Right lung (tissue), 5 donors: ENCODE results near the gene MYO18A. TPM values are rescaled to one million over a fixed set of nuclear protein-coding genes. Genes with fewer than 3 reads are reported as not detected.
A peak's percentile ranks its signal among the peaks of the same experiment; 100 is the strongest.

ENCODE experiments used
- DNase-seq, 2 donors: peaks; one replicate each; pipeline ENCODE4 v3.0.0-alpha.2; 2013
- polyA plus RNA-seq, 5 donors: library from polyadenylated mRNA; unstranded; fragments of 120-200 nt; gene quantifications; one replicate each; pipeline versions ENCODE4 v1.2.1 to v1.2.3, GENCODE V29; 2013; ENCODE audit warnings: inconsistent platforms in 1 of 5, low replicate concordance in 1 of 5; ENCODE audit not compliant: insufficient read length in 5 of 5, insufficient read depth in 1 of 5

The MYO18A gene
- polyA plus RNA-seq, 5 donors: 34.2 to 45.8 (median 38.0) TPM

- no peak for DNase-seq
Observed at GRCh38 chr17:29126268-29126930, 53.8 kb downstream of the MYO18A start.

DNA sequence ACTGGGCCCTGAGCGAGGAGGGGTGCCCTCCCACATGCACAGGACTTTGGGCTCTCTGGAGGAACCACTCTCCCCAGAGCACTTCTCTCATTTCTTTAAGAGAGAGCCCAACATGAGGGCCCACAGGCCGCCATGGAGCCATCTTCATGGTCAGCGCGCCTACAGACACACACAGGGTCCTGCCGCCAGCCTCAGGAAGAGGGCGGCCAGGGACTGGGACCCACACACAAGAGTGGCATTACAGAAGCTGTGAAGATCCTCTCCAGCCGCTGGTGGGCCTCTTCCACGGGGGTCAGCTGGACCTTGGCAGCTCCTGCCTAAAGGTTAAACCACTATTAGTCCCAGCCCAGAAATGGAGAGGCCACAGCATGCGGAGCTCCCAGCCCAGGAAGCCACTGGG lies 54.5 kb downstream of the MYO18A start:
- no peak for DNase-seq

DNA sequence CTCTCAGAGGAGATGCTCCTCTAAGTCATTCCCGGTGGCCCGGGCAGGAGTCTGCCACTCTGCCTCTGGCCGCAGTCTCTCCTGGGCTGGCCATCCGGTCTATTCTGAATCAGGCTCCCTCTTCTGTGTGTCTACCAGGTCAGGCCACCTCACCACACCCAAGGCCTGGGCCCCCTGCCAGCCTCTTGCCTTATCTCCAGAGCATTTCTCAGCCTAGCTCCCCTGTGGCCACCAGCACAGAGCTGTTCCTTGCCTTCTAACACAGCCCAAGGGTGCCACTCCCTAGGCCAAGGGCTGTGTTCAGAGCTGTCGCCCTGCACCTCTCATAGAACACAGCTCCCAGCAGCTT lies 55.3 kb downstream of the MYO18A start:
- DNase-seq: no peak

DNA sequence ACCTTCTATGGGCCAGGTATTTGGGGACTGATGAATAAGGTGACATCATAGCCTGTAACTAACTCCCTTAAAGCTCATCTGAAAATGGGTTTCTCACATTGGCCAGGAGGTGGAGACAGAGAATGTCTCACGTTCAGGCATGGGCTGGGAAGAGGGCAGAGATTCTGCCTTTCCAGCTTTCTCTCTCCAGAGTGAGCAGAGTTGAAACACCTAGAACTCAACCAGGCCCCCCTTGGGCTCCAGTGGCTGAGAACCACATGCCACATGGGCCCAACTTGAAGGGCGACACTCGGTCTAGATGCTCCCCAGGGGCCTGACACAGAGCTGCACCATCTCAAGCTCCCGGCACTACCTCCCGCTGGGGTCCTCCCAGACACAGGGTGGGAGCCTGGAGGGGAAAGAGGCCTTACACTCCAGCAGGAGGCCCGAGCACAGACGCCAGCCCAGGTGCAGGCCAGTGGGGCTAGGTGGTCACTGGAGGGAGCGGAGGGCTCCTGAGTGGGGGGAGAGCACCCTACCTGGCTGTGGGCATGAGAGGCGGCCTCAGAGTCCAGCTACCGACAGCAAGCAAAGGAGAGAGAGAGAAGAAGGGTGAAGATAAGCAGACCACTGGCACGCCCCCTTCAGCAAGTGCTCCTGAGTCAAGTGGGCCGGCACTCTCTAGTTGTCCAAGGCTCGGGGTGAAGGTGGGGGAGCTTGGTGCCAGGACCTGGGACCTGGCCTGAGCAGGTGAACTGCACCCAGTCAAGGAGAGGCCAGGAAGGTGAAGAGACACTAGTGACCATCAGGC lies 55.9 kb downstream of the MYO18A start:
- DNase-seq: peak; percentile 32 to 46

DNA sequence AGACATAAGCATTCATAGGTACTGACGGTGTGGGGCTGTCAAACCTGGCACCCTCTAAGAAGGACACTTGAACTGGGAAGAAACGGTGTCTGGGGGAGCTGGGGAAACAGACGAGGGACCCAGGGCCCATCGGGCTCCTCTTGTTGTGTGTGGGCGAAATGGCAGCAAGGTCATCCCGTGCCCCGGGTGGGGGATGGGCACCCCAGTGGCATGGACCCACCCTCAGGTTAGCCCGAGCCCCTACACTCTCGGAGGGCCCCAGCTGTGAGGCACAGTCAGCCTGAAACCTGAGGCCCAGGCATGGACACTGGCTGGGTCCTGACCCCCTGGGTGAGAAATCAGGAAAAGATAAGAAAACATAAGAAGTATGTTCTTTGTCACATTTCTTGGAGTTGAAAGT lies 57.1 kb downstream of the MYO18A start:
- no peak for DNase-seq

GRCh38 chr17:29121442-29121841 lies 58.8 kb downstream of the MYO18A start:
- DNase-seq: no peak

DNA sequence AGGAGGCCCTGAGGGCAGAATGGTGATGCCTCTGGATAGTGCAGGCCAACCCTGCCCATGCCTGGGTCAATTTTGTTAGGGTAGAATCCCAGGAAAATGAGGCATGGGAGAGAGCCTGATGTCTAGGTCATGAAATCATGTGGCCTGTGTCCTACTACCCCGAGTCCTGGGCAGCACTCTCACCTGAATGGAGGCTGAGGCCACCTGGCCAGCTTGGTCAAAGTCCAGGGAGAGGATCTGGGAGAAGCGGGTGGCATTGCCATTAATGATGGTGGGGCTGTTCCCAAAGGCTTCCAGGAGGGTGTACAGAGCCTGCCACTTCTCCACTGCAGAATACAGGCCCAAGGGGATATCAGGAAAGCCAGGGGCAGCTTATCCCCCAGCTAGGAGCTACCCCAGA lies 59.8 kb downstream of the MYO18A start:
- DNase-seq: no peak

- DNase-seq: no peak
Observed at GRCh38 chr17:29119265-29119664, 60.9 kb downstream of the MYO18A start.

DNA sequence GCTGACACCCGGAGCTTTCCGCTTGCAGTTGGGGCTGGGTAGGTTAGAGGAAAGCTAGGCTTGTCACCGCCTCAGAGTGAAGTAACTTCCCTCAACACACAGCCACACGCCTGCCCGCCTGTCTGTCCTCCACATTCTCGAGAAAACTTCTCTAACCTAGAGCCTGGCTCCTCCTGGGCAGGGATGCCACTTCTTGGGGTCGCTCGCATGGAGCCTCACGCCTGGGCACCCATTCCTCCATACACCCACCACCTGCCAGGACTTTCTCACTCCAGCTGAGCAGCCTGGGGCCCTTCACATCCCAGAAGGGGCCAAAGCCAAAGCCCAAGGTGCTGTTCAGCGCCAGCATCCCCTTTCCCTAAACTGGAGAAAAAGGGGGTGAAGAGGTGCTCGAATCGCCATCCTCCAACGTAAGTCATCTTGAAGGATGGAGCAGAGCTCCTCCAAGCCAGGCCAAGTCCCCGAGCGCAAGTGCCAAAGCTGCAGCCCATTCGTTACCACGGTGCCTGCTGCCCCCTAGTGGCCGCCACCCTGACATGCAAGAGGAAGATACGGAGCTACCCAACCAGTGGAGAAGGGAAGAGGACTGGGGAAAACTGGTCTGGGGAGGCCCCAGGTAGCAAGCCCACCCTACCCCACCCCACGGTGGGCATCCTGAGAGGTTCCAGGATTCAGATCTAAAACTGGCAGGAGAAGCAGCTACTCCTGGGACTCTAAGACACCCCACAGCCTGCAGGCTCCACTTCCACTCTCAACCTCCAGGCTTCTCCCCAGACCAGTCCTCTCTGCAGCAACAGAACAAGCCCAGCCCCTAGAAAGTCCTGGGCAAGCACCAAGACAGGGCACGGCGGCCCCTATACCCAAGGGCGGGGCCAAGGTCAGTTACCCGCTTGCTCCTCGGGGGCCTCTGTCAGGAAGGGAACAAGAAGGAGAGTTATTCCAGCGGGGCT lies 63.1 kb downstream of the MYO18A start:
- peak; percentile 29 to 40 for DNase-seq

DNA sequence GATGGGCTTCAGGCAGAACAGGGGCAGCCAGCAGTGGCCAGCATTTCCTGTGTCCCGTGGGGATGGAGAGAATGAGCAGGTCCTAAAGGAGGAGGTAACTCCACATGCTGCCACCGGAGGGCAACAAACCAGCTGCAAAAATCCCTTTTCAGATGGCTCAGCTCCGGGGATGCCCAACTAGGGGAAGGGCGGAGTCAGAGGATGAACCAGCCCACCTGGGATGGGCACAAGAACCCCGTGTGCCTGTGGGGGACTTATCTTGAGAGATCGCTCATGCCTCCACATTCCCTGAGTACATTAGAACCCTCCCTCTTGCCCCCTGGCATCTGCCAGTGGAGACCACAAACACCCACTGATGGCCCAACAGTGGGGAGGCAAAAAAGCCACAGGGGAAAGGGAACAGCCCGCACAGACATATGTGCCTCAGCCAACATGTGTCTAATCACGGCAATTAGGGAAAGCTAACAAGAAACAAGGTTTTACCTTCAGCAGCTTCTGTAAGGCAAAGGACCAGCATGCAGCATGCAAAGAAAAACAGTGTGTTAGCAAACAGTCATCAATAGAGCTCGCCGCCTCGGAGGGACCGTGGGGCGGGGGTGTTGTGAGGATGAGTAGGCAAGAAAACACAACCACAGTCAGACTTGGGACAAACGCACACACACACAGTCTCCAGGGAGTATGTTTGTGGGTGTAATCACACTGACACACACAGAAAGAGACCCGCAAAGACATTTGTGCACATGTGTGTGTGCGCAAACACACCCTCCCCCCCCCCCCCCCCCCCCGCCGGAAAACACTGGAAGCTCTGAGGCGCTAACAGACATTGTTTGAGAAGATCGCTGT lies 64.0 kb downstream of the MYO18A start:
- no peak for DNase-seq

GRCh38 chr17:29115435-29115834 lies 64.8 kb downstream of the MYO18A start:
- no peak for DNase-seq

DNA sequence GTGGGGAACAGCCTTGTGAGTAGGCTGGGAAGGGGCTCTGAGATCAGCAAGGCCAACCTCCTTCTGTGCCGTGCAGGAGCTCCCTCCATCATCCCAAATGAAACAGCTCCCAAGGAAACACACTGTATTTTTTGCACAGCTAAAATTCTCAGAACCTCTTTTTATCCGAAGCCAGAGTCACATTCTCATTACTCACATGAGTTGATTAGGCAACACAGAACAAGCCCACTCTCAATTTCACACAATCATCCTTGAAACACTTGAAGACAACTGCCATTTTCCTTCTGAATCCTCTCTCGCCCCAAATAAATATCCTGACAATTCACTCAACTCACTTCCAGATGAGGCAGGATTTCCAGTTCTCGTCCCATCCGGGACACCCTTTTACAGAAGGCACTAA lies 66.1 kb downstream of the MYO18A start:
- DNase-seq: no peak

DNA sequence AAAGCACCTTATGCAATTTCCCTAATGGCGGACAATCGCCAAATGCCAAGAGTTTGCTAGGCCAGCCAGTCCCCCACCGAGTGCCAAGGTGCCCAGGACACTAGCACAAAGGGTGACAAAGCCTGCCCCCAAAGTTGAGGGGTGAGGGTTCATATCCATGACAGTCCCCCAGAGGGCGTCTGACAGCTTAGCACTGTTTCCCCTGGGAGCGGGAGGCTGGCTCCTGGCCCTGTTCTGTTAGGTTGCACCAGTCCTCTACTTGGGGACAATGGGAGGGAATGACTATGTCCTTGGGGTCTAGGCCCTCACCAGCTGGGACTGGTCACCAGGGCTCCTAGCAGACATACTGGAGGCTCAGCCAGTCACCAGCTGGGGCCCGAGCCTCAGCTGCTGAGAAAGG lies 66.9 kb downstream of the MYO18A start:
- DNase-seq: no peak

DNA sequence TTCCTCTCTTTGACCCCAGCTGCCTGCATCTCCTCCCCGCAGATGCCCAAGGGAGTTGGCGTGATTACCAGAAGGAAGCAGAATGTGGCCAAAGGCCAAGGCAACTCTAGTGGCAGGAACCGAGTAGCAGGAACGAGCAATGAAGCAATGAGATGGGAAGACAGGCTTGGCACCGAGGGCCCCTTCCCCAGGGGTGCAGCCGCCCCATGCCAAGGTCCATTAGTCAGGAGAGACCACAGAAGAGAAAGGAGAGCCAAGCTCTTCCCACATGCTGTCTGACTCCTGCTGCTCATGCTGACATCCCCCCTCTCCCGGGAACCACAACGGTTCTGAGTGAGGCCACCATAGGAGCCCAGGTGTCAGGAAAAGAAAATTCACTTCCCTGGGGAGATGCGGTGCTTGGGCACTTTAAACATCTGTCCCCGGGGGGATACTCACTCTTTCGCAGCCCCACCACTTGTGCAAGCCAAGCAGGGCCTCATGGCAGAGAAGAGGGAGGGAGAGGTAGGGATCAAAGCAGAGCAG lies 67.4 kb downstream of the MYO18A start:
- no peak for DNase-seq

GRCh38 chr17:29111816-29112499 lies 68.2 kb downstream of the MYO18A start:
- peak; percentile 57 to 63 for DNase-seq

- DNase-seq: no peak
Observed at GRCh38 chr17:29110372-29110757, 69.8 kb downstream of the MYO18A start.

- no peak for DNase-seq
Observed at GRCh38 chr17:29109477-29110371, 70.5 kb downstream of the MYO18A start.

DNA sequence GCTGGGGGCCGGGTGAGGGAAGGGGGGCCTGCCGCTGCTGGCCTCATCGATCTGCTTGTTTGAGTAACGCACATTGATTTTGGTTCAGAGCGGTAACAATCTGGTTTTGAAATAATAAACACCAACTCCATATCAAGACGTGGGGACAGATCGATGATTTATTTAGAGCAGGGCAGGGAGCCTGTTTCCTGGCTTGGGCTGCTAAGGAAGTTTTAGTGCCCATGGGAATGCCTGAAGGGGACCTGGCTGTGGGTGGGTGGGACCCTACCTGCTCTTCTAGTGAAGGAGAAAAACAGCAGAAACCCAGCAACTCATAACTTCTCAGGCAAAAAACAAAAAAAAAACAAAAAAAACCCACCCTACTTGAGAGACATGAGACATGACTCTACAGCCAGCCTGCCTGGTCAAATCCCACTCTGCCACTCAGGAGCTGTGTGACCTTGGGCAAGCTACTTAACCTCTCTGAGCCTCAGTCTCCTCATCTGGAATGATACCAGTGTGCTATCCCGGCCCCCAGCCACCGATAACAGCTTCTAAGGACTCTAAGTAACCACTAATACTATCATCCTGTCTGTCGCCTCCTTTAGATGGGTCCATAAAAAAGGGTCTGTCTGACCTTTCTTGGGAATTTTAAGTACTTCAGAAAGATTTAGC lies 71.2 kb downstream of the MYO18A start:
- no peak for DNase-seq
